HepG2 (cell line): ENCODE data around the gene INHA. TPM values are rescaled to one million over a fixed set of nuclear protein-coding genes. Genes with fewer than 3 reads are reported as not detected.

Experiments used
- FOXC1 ChIP-seq: sonication (generic); formaldehyde crosslinking; IDR thresholded peaks from 2 replicates; pipeline ENCODE4 v1.8.0; 2022; ENCODE audit warnings: mild to moderate bottlenecking, missing genetic modification reagents, borderline replicate concordance
- FOXK2 ChIP-seq: fragments of 450-650 bp; IDR thresholded peaks from 2 replicates; pipeline ENCODE4 v1.6.1; 2016
- GATA4 ChIP-seq: sonication (generic); IDR thresholded peaks from 2 replicates; pipeline ENCODE4 v1.6.1; 2016; ENCODE audit warnings: antibody characterized with exemption, low read depth, borderline replicate concordance
- KLF13 ChIP-seq: sonication (generic); formaldehyde crosslinking; IDR thresholded peaks from 2 replicates; pipeline ENCODE4 v1.4.0; 2020; ENCODE audit warnings: mild to moderate bottlenecking, missing genetic modification reagents
- MXD4 ChIP-seq: IDR thresholded peaks from 2 replicates; pipeline ENCODE4 v1.6.1; 2016; ENCODE audit warnings: mild to moderate bottlenecking, missing biosample characterization, missing genetic modification reagents
- TBX2 ChIP-seq: sonication (generic); formaldehyde crosslinking; IDR thresholded peaks from 2 replicates; pipeline ENCODE4 v1.5.0; 2020; ENCODE audit warnings: missing genetic modification reagents, mild to moderate bottlenecking, borderline replicate concordance
- TCF12 ChIP-seq, 2 experiments: fragments of 450-650 bp in 1 of 2; sonication (generic) in 1 of 2; formaldehyde crosslinking in 1 of 2; IDR thresholded peaks; 2 replicates each; pipeline versions ENCODE4 v1.6.1 to v1.8.0; 2017 to 2022; ENCODE audit warnings: antibody characterized with exemption in 1 of 2, mild to moderate bottlenecking in 1 of 2, missing genetic modification reagents in 1 of 2, moderate library complexity in 1 of 2
- TRIM24 ChIP-seq: sonication (generic); formaldehyde crosslinking; IDR thresholded peaks from 2 replicates; pipeline ENCODE4 v1.8.0; 2022; ENCODE audit warnings: mild to moderate bottlenecking, missing genetic modification reagents
- ZBTB4 ChIP-seq: sonication (generic); formaldehyde crosslinking; IDR thresholded peaks from 2 replicates; pipeline ENCODE4 v1.4.0; 2020; ENCODE audit warnings: missing genetic modification reagents, mild to moderate bottlenecking, borderline replicate concordance
- ZFP62 ChIP-seq: sonication (generic); formaldehyde crosslinking; IDR thresholded peaks from 2 replicates; pipeline ENCODE4 v1.4.0; 2020; ENCODE audit warnings: missing genetic modification reagents
- ZNF20 ChIP-seq: sonication (generic); formaldehyde crosslinking; IDR thresholded peaks from 2 replicates; pipeline ENCODE4 v1.4.0; 2020; ENCODE audit warnings: mild to moderate bottlenecking, moderate library complexity, missing genetic modification reagents
- ZNF460 ChIP-seq: sonication (generic); formaldehyde crosslinking; IDR thresholded peaks from 2 replicates; pipeline ENCODE4 v1.5.1; 2020; ENCODE audit warnings: missing genetic modification reagents, mild to moderate bottlenecking, borderline replicate concordance
- ZNF513 ChIP-seq: sonication (generic); formaldehyde crosslinking; conservative IDR thresholded peaks from 2 replicates; pipeline ENCODE4 v1.5.0; 2020; ENCODE audit warnings: missing genetic modification reagents
- ZNF550 ChIP-seq: sonication (generic); formaldehyde crosslinking; IDR thresholded peaks from 2 replicates; pipeline ENCODE4 v1.4.0; 2020; ENCODE audit warnings: mild to moderate bottlenecking, missing genetic modification reagents, borderline replicate concordance
- ZNF576 ChIP-seq: sonication (generic); formaldehyde crosslinking; IDR thresholded peaks from 2 replicates; pipeline ENCODE4 v1.4.0; 2020; ENCODE audit warnings: mild to moderate bottlenecking, missing genetic modification reagents
- ZNF589 ChIP-seq: sonication (generic); formaldehyde crosslinking; conservative IDR thresholded peaks from 2 replicates; pipeline ENCODE4 v1.8.0; 2022; ENCODE audit warnings: mild to moderate bottlenecking, moderate library complexity, missing genetic modification reagents
- ZNF614 ChIP-seq: IDR thresholded peaks from 2 replicates; pipeline ENCODE4 v1.6.1; 2018; ENCODE audit warnings: missing biosample characterization, missing genetic modification reagents, inconsistent platforms, borderline replicate concordance
- ZNF660 ChIP-seq: sonication (generic); formaldehyde crosslinking; IDR thresholded peaks from 2 replicates; pipeline ENCODE4 v1.5.1; 2020; ENCODE audit warnings: mild to moderate bottlenecking, low read depth, missing genetic modification reagents, borderline replicate concordance
- ZNF790 ChIP-seq: sonication (generic); formaldehyde crosslinking; IDR thresholded peaks from 2 replicates; pipeline ENCODE4 v1.8.0; 2022; ENCODE audit warnings: missing genetic modification reagents, mild to moderate bottlenecking, borderline replicate concordance
- polyA plus RNA-seq, 8 experiments: library from polyadenylated mRNA; depleted of rRNA in 3 of 8; stranded (reverse) in 7 of 8; unstranded in 1 of 8; fragments of >200 nt; fragmentation: Illumina TruSeq in 4 of 8; extraction: Trizol in 4 of 8; gene quantifications; 2 replicates each; pipeline versions ENCODE4 v1.2.1 to v1.2.3, GENCODE V29; 2011 to 2016; ENCODE audit warnings: low read depth in 4 of 8, missing spikeins in 1 of 8, mixed read lengths in 1 of 8; ENCODE audit not compliant: insufficient read depth in 1 of 8
- total RNA-seq, 5 experiments: library from RNA; depleted of rRNA; stranded (reverse); fragments of >200 nt; fragmentation: Illumina TruSeq; extraction: Trizol; gene quantifications; 2 replicates each; pipeline ENCODE4 v1.2.3, GENCODE V29; 2016; ENCODE audit warnings: low read depth in 1 of 5
- TF ChIP-seq, protein P1 (sequence below): IDR thresholded peaks from 2 replicates; pipeline ENCODE4 v1.6.1; 2016; ENCODE audit warnings: mild to moderate bottlenecking, missing biosample characterization, missing genetic modification reagents
- TF ChIP-seq, protein P2 (sequence below): sonication (generic); formaldehyde crosslinking; IDR thresholded peaks from 2 replicates; pipeline ENCODE4 v1.8.0; 2022; ENCODE audit warnings: mild to moderate bottlenecking, missing genetic modification reagents, moderate library complexity

Gene INHA
- total and polyA plus RNA-seq, 2 of the 13 experiments (the other 11 are each of a cell fraction or from before 2014, with no cell fraction given), result 4.1 to 15.2 TPM

- TF ChIP-seq ZNF790 (CRISPR knock-in tag), result peak; percentile 55; the same call in 1 of the 2 replicates
- no peak for TF ChIP-seq ZNF20 (CRISPR knock-in tag)
- TF ChIP-seq FOXC1 (CRISPR knock-in tag), result no peak; the same call in 1 of the 2 replicates
- no peak for TF ChIP-seq KLF13 (CRISPR knock-in tag)
- peak; percentile 49; the same call in 1 of the 2 replicates for TF ChIP-seq FOXK2
- TF ChIP-seq TRIM24 (CRISPR knock-in tag), result no peak
- TF ChIP-seq ZNF576 (CRISPR knock-in tag), result no peak; the same call in 1 of the 2 replicates
- TF ChIP-seq, protein P1, sequence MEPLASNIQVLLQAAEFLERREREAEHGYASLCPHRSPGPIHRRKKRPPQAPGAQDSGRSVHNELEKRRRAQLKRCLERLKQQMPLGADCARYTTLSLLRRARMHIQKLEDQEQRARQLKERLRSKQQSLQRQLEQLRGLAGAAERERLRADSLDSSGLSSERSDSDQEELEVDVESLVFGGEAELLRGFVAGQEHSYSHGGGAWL (CRISPR knock-in tag), result 0 out of 2 replicates have a peak, but pooled peaks have one; percentile 44
- TF ChIP-seq ZNF550 (CRISPR knock-in tag), result peak; percentile 87; the same call in 1 of the 2 replicates
- TF ChIP-seq ZNF614 (CRISPR knock-in tag), result peak; percentile 72; the same call in 1 of the 2 replicates
- peak; percentile 48; the same call in 1 of the 2 replicates for TF ChIP-seq GATA4
- TF ChIP-seq ZBTB4 (CRISPR knock-in tag), result peak; percentile 81; the same call in 1 of the 2 replicates
- peak; percentile 81 for TF ChIP-seq MXD4
- peak; percentile 91 for TF ChIP-seq ZNF589 (CRISPR knock-in tag)
- TF ChIP-seq ZFP62, result 0 out of 2 replicates have a peak, but pooled peaks have one; percentile 89
- TF ChIP-seq ZNF660 (CRISPR knock-in tag), result peak; percentile 31; the same call in 1 of the 2 replicates
- no peak for TF ChIP-seq ZNF513 (CRISPR knock-in tag)
- TF ChIP-seq, protein P2, sequence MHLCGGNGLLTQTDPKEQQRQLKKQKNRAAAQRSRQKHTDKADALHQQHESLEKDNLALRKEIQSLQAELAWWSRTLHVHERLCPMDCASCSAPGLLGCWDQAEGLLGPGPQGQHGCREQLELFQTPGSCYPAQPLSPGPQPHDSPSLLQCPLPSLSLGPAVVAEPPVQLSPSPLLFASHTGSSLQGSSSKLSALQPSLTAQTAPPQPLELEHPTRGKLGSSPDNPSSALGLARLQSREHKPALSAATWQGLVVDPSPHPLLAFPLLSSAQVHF (CRISPR knock-in tag), result 0 out of 2 replicates have a peak, but pooled peaks have one; percentile 24
- TF ChIP-seq TBX2 (CRISPR knock-in tag), result peak; percentile 39; the same call in 1 of the 2 replicates
- peak; percentile 32; the same call in 1 of the 2 replicates for TF ChIP-seq ZNF460 (CRISPR knock-in tag)
- TF ChIP-seq TCF12 (IDR thresholded peaks at IDR 0.05), result no peak
- TF ChIP-seq TCF12 (CRISPR knock-in tag; IDR thresholded peaks at IDR 0.05), result peak; percentile 75; the same call in 1 of the 2 replicates
These were observed 28.3 kb upstream of the INHA start, which contains the start of the genes CHPF and TMEM198 (continued) for GRCh38 chr2:219543596-219544358.
